RWPE2 (cell line): Measurements from ENCODE around the gene LRRC41.

Experiments used
- ATAC-seq: fragments of 200-7000 bp; cut with Tn5 transposase; 3 replicates; pipeline ENCODE4 v1.9.1; 2021; ENCODE audit warnings: low read depth
- DNase-seq: peaks from one replicate; pipeline ENCODE4 v3.0.0-alpha.2; 2020; ENCODE audit warnings: low spot score
- H3K27ac ChIP-seq: fragments of 450-650 bp; 2 replicates; pipeline ENCODE4 v1.5.1; 2017; ENCODE audit warnings: mild to moderate bottlenecking; ENCODE audit not compliant: poor library complexity, severe bottlenecking
- H3K27me3 ChIP-seq: fragments of 250-450 bp; sonication (Bioruptor Pico); 2 replicates; pipeline ENCODE4 v1.5.1; 2021; ENCODE audit warnings: mild to moderate bottlenecking, moderate library complexity; ENCODE audit not compliant: insufficient read depth, poor library complexity, severe bottlenecking
- H3K36me3 ChIP-seq: fragments of 250-450 bp; sonication (Bioruptor Pico); 2 replicates; pipeline ENCODE4 v1.5.1; 2020; ENCODE audit warnings: low read depth, mild to moderate bottlenecking, moderate library complexity
- H3K4me1 ChIP-seq: fragments of 250-450 bp; sonication (Bioruptor Pico); 2 replicates; pipeline ENCODE4 v1.5.1; 2021; ENCODE audit warnings: mild to moderate bottlenecking, moderate library complexity; ENCODE audit not compliant: insufficient read depth, poor library complexity, severe bottlenecking
- H3K4me3 ChIP-seq: fragments of 250-450 bp; sonication (Bioruptor Pico); 2 replicates; pipeline ENCODE4 v1.5.1; 2021; ENCODE audit warnings: mild to moderate bottlenecking, moderate library complexity; ENCODE audit not compliant: severe bottlenecking
- H3K9me3 ChIP-seq: fragments of 250-450 bp; sonication (Bioruptor Pico); 2 replicates; pipeline ENCODE4 v1.5.1; 2021; ENCODE audit warnings: mild to moderate bottlenecking, moderate library complexity; ENCODE audit not compliant: severe bottlenecking
- CTCF ChIP-seq: fragments of 450-650 bp; IDR thresholded peaks from one replicate; pipeline ENCODE4 v1.5.1; 2017; ENCODE audit warnings: mild to moderate bottlenecking, moderate library complexity; ENCODE audit not compliant: poor library complexity, severe bottlenecking

The LRRC41 gene, protein sequence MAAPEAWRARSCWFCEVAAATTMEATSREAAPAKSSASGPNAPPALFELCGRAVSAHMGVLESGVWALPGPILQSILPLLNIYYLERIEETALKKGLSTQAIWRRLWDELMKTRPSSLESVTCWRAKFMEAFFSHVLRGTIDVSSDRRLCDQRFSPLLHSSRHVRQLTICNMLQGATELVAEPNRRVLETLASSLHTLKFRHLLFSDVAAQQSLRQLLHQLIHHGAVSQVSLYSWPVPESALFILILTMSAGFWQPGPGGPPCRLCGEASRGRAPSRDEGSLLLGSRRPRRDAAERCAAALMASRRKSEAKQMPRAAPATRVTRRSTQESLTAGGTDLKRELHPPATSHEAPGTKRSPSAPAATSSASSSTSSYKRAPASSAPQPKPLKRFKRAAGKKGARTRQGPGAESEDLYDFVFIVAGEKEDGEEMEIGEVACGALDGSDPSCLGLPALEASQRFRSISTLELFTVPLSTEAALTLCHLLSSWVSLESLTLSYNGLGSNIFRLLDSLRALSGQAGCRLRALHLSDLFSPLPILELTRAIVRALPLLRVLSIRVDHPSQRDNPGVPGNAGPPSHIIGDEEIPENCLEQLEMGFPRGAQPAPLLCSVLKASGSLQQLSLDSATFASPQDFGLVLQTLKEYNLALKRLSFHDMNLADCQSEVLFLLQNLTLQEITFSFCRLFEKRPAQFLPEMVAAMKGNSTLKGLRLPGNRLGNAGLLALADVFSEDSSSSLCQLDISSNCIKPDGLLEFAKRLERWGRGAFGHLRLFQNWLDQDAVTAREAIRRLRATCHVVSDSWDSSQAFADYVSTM

DNA sequence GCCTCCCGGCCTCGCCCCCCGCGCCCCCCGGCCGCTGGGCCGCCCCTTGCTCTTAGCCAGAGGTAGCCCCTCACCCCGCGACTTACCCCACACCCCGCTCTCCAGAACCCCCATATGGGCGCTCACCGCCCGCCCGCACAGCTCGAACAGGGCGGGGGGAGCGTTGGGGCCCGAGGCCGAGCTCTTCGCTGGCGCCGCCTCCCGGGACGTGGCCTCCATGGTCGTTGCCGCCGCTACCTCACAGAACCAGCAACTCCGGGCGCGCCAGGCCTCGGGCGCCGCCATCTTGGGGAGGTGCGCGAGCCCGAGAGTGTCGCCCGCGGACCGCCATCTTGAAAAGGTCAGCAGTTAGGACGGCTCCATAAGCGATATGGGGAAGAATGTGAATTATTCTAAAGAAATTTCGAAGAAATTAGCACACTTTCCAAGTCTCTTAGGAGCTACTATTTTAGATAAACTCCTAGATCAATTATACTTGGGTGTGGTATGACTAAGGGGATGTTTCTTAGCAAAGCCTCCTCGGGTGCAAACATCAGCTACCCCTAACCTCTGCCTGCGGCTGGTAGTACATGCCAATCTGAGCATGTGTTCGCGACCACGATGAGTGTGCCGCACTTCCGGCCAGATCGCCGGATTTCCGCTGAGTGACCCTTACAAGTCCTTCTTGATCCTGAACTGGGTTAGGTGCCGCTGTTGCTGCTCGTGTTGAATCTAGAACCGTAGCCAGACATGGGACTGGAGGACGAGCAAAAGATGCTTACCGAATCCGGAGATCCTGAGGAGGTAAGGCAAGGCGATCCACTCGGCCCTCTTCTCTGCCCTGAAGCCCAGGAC, at the start of gene LRRC41, which contains the start of gene UQCRH:
Gene LRRC41 (minus strand): TSS at position 579 of the 834 bp plus-strand sequence. CDS start 294 bp downstream, at position 285.
Gene UQCRH (plus strand): TSS at position 661 of the 834 bp plus-strand sequence. CDS start 69 bp downstream, at position 730.
- TF ChIP-seq CTCF: no peak
- no peaks in the 10 kb centered on the region for H3K27me3 ChIP-seq
- ATAC-seq (peak; percentile 73), DNase-seq (peak; percentile 93)
- peaks cover 32% of the 10 kb centered on the region for H3K36me3 ChIP-seq
- peak within 1 kb of the TSS; percentile 58 for H3K4me3 ChIP-seq
- peaks cover 3% of the 10 kb centered on the region for H3K4me1 ChIP-seq
- peak within 1 kb of the TSS; percentile 80 for H3K27ac ChIP-seq
- no peaks in the 10 kb centered on the region for H3K9me3 ChIP-seq

GRCh38 chr1:46352363-46352762, 48.9 kb upstream of the LRRC41 start:
- H3K27ac ChIP-seq: no peak overlapping the region
- H3K4me3 ChIP-seq: no peak overlapping the region
- no peaks in the 10 kb centered on the region for H3K27me3 ChIP-seq
- TF ChIP-seq CTCF: no peak
- ATAC-seq (no peak), DNase-seq (no peak)
- H3K36me3 ChIP-seq: peaks cover 88% of the 10 kb centered on the region
- no peaks in the 10 kb centered on the region for H3K4me1 ChIP-seq
- no peaks in the 10 kb centered on the region for H3K9me3 ChIP-seq

DNA sequence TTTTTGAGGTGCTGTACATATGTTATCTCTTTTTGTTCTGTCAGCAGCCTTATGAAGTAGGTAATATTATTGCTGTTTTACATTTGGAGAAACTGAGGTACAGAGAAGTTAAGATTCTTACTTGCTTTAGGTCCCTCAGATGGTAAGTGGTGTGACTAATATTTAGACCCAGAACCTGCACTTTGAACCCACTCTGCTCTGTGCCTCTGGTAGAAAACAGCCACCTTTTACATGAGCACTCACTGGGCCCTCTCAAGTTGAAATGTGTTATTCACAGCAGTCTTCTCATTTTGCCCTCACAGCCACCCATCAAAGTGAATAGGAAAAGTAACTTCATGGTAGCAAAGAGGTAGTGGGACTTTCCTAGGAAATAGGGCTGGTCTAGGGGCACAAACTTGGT, 41.9 kb upstream of the LRRC41 start:
- DNase-seq (no peak), ATAC-seq (no peak)
- H3K9me3 ChIP-seq: no peaks in the 10 kb centered on the region
- TF ChIP-seq CTCF: no peak
- H3K27ac ChIP-seq: no peak overlapping the region
- no peak overlapping the region for H3K4me3 ChIP-seq
- H3K27me3 ChIP-seq: no peaks in the 10 kb centered on the region
- H3K4me1 ChIP-seq: no peaks in the 10 kb centered on the region
- peaks cover 63% of the 10 kb centered on the region for H3K36me3 ChIP-seq

- DNase-seq (no peak), ATAC-seq (no peak)
- no peak for TF ChIP-seq CTCF
- no peak overlapping the region for H3K4me3 ChIP-seq
- H3K4me1 ChIP-seq: peaks cover 2% of the 10 kb centered on the region
- peaks cover 55% of the 10 kb centered on the region for H3K36me3 ChIP-seq
- H3K9me3 ChIP-seq: no peaks in the 10 kb centered on the region
- no peaks in the 10 kb centered on the region for H3K27me3 ChIP-seq
- no peak overlapping the region for H3K27ac ChIP-seq
Measured at GRCh38 chr1:46344481-46344880, 41.1 kb upstream of the LRRC41 start.
